OCI-M2 (cell line): ENCODE measurements around the gene SEC14L2.

Experiments used
- DNase-seq: peaks from one replicate; lab custom pipeline; 2025; ENCODE audit not compliant: unreplicated experiment; lab: John Stamatoyannopoulos, UW

SEC14L2 gene

GRCh38 chr22:30396871-30397655 lies at the start of gene SEC14L2:
TSS of gene SEC14L2 (plus strand) at chr22:30397018. CDS start at chr22:30397117, 99 bp downstream.
- DNase-seq, result no peak

- no peak for DNase-seq
These were observed 49.4 kb upstream of the SEC14L2 start for GRCh38 chr22:30347255-30347892.

- no peak for DNase-seq
These were observed 48.4 kb upstream of the SEC14L2 start for GRCh38 chr22:30348404-30348803.

GRCh38 chr22:30348809-30349208 lies 48.0 kb upstream of the SEC14L2 start:
- DNase-seq, result no peak

- no peak for DNase-seq
These were observed 45.6 kb upstream of the SEC14L2 start for GRCh38 chr22:30351226-30351625.

- no peak for DNase-seq
These were observed 42.2 kb upstream of the SEC14L2 start for GRCh38 chr22:30354644-30355043.

GRCh38 chr22:30356449-30357235 lies 40.2 kb upstream of the SEC14L2 start, which contains the start of the genes CCDC157 and SF3A1:
TSS of gene CCDC157 (plus strand) at chr22:30357007. CDS start at chr22:30366001, 8,994 bp downstream.
TSS of gene SF3A1 (minus strand) at chr22:30356894. CDS start at chr22:30356792, 102 bp downstream.
- DNase-seq, result peak; percentile 18

- DNase-seq, result no peak
These were observed 39.6 kb upstream of the SEC14L2 start for GRCh38 chr22:30357236-30357570.

GRCh38 chr22:30357650-30358215 lies 39.1 kb upstream of the SEC14L2 start:
- DNase-seq, result no peak

GRCh38 chr22:30358541-30358940 lies 38.3 kb upstream of the SEC14L2 start:
- DNase-seq, result no peak

GRCh38 chr22:30361916-30362650 lies 34.7 kb upstream of the SEC14L2 start:
- DNase-seq, result no peak

- no peak for DNase-seq
These were observed 34.1 kb upstream of the SEC14L2 start for GRCh38 chr22:30362651-30363281.

- no peak for DNase-seq
These were observed 30.9 kb upstream of the SEC14L2 start for GRCh38 chr22:30365891-30366290.

GRCh38 chr22:30368420-30368819 lies 28.4 kb upstream of the SEC14L2 start:
- DNase-seq, result no peak

- DNase-seq, result no peak
These were observed 26.1 kb upstream of the SEC14L2 start for GRCh38 chr22:30370641-30371230.

GRCh38 chr22:30371321-30371720 lies 25.5 kb upstream of the SEC14L2 start:
- DNase-seq, result no peak

GRCh38 chr22:30371981-30372380 lies 24.8 kb upstream of the SEC14L2 start:
- no peak for DNase-seq

GRCh38 chr22:30372915-30373314 lies 23.9 kb upstream of the SEC14L2 start:
- no peak for DNase-seq
